Naive thymus-derived CD4-positive, alpha-beta T cell (primary cell): ENCODE results near the gene TRIM59. TPM values are rescaled to one million over a fixed set of nuclear protein-coding genes. Genes with fewer than 3 reads are reported as not detected.

ENCODE experiments used
- ATAC-seq: fragments of 150-1000 bp; cut with Tn5 transposase; 2 replicates; pipeline ENCODE4 v1.10.0; 2021; ENCODE audit warnings: mild to moderate bottlenecking, moderate library complexity
- CTCF ChIA-PET: fragments of 350-600 bp; sonication (Branson Sonifier 250); formaldehyde crosslinking; loops from one replicate; lab custom pipeline; 2021; ENCODE audit warnings: antibody characterized with exemption; lab: Charles Lee
- POLR2A ChIA-PET: fragments of 350-600 bp; sonication (Branson Sonifier 250); formaldehyde crosslinking; loops from one replicate; lab custom pipeline; 2021; ENCODE audit warnings: antibody characterized with exemption, inconsistent platforms; lab: Charles Lee
- DNase-seq, 9 donors: peaks; one replicate each; pipeline versions ENCODE4 v3.0.0 to v3.0.0-alpha.2; 2020 to 2022; ENCODE audit warnings: mixed read lengths in 1 of 9
- H3K27ac ChIP-seq: one replicate; pipeline ENCODE4 v1.7.0; 2013; ENCODE audit warnings: mild to moderate bottlenecking, low read depth, low read length, moderate library complexity
- H3K27me3 ChIP-seq, 2 donors: one replicate each; pipeline ENCODE4 v1.7.0; 2013; ENCODE audit warnings: low read length in 2 of 2, mild to moderate bottlenecking in 2 of 2, moderate library complexity in 2 of 2; ENCODE audit not compliant: control insufficient read depth in 2 of 2, insufficient read depth in 2 of 2
- H3K36me3 ChIP-seq, 3 experiments: 1 replicate in 2 of 3; 2 replicates in 1 of 3; pipeline ENCODE4 v1.7.0; 2013; ENCODE audit warnings: low read length in 3 of 3, mild to moderate bottlenecking in 3 of 3, moderate library complexity in 1 of 3; ENCODE audit not compliant: insufficient read depth in 3 of 3, control insufficient read depth in 2 of 3
- H3K4me1 ChIP-seq, 2 donors: one replicate each; pipeline ENCODE4 v1.7.0; 2013; ENCODE audit warnings: low read length in 2 of 2, mild to moderate bottlenecking in 2 of 2, moderate library complexity in 1 of 2; ENCODE audit not compliant: control insufficient read depth in 2 of 2, insufficient read depth in 2 of 2
- H3K4me3 ChIP-seq: 2 replicates; pipeline ENCODE4 v1.7.0; 2013; ENCODE audit warnings: mild to moderate bottlenecking, low read length
- H3K9me3 ChIP-seq, 3 experiments: 1 replicate in 2 of 3; 2 replicates in 1 of 3; pipeline ENCODE4 v1.7.0; 2013; ENCODE audit warnings: low read length in 3 of 3; ENCODE audit not compliant: control insufficient read depth in 2 of 3
- H3K27ac Mint-ChIP-seq, 9 donors: one replicate each; pipeline ENCODE4 v1.8.0; 2020 to 2022; ENCODE audit warnings: mixed read lengths in 9 of 9, mild to moderate bottlenecking in 8 of 9, moderate library complexity in 5 of 9, inconsistent platforms in 2 of 9
- H3K27me3 Mint-ChIP-seq, 5 donors: one replicate each; pipeline ENCODE4 v1.8.0; 2021 to 2022; ENCODE audit warnings: mixed read lengths in 5 of 5, mild to moderate bottlenecking in 1 of 5
- H3K36me3 Mint-ChIP-seq, 5 donors: one replicate each; pipeline ENCODE4 v1.8.0; 2020 to 2022; ENCODE audit warnings: mixed read lengths in 5 of 5, mild to moderate bottlenecking in 3 of 5, inconsistent platforms in 1 of 5
- H3K4me1 Mint-ChIP-seq, 7 donors: one replicate each; pipeline ENCODE4 v1.8.0; 2020 to 2022; ENCODE audit warnings: mixed read lengths in 7 of 7, mild to moderate bottlenecking in 3 of 7, inconsistent platforms in 1 of 7
- H3K4me3 Mint-ChIP-seq, 10 donors: one replicate each; pipeline ENCODE4 v1.8.0; 2020 to 2022; ENCODE audit warnings: mild to moderate bottlenecking in 10 of 10, mixed read lengths in 10 of 10, moderate library complexity in 6 of 10, inconsistent platforms in 2 of 10
- H3K9me3 Mint-ChIP-seq, 11 donors: one replicate each; pipeline ENCODE4 v1.8.0; 2020 to 2022; ENCODE audit warnings: mixed read lengths in 11 of 11, mild to moderate bottlenecking in 4 of 11, inconsistent platforms in 1 of 11, moderate library complexity in 1 of 11
- intact Hi-C, 2 donors: fragments of 100-400 bp; cut with micrococcal nuclease; formaldehyde crosslinking; loops; one replicate each; pipeline ENCODE4 v1.15.1; 2023
- microRNA-seq: library from miRNA; unstranded; fragments of <30 nt; microRNA quantifications from one replicate; pipeline ENCODE4 v1.2.0, GENCODE V29; 2022; ENCODE audit warnings: borderline microRNAs expressed
- polyA plus RNA-seq, 2 donors: library from polyadenylated mRNA; unstranded; fragments of 300-500 nt; fragmentation: Illumina TruSeq; gene quantifications; one replicate each; pipeline ENCODE4 v1.2.3, GENCODE V29; 2021
- total RNA-seq, 6 experiments: library from RNA in 5 of 6; stranded (reverse) in 5 of 6; gene quantifications; 1 replicate in 5 of 6; 2 replicates in 1 of 6; pipeline ENCODE4 v1.2.3 and lab custom pipeline; 2021 to 2026

TRIM59 gene
- total and polyA plus RNA-seq, 7 experiments from 2014 or later = 9.8 to 49.2 (median 17.5) TPM

DNA sequence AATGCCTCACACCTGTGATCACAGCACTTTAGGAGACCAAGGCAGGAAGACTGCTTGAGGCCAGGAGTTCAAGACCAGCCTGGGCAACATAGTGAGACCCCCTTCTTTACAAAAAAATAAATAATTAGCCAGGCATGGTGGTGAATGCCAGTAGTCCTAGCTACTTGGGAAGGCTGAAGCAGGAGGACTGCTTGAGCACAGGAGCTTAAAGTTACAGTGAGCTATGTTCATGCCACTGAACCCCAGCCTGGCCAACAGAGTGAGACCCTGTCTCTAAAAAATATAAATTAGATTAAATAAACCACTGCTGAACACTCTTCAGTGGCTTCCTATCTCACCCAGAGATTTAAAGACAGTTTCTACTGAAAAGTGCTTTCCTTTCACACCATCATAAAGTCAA is 56.8 kb downstream of the TRIM59 start:
- Mint-ChIP-seq H3K36me3 (peaks cover 0 to 19% (median 7%) of the 10 kb centered on the region in 5 donors), H3K27ac (no peak overlapping the region), H3K4me1 (peaks cover 7 to 28% (median 20%) of the 10 kb centered on the region in 7 donors), H3K9me3 (no peaks in the 10 kb centered on the region), H3K4me3 (no peak overlapping the region), H3K27me3 (no peaks in the 10 kb centered on the region)
- H3K27ac ChIP-seq = no peak overlapping the region
- peaks cover 0 to 2% of the 10 kb centered on the region in 2 donors for H3K4me1 ChIP-seq
- no peak overlapping the region for H3K4me3 ChIP-seq
- ATAC-seq (no peak), DNase-seq (no peak)
- intact Hi-C loops = no loop called here
- H3K36me3 ChIP-seq = no peaks in the 10 kb centered on the region
- ChIA-PET CTCF (no interaction called here), POLR2A (no interaction called here)
- no peaks in the 10 kb centered on the region for H3K27me3 ChIP-seq
- H3K9me3 ChIP-seq = no peaks in the 10 kb centered on the region

DNA sequence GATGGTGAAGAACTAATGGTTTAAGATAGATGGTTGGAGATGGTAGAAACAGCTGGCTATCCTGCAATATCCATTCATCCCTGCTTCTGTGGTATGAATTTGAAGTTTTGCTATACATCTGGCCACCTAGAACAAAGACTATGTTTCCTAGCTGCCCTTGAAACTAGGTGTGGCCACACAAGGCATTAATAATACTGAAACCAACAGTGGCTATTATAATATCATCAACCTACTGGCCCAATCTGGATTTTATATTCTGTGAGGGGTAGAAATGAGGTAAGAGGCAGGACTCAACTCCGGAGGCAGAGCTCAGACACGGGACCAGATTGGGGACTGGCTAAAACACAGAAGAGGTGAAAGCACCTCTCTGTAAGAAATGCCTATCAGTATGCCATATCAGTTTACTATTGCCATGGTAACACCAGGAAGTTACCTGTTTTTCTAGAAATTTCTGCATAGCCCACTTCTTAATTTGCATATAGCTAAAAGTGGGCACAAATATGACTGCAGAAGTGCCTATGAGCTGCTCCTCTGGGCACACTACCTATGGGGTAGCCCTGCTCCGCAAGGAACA is 58.9 kb downstream of the TRIM59 start:
- no peak overlapping the region for H3K4me3 Mint-ChIP-seq
- no peak overlapping the region for H3K27ac Mint-ChIP-seq
- ChIA-PET CTCF (interaction anchor here (0.8 to 1.0 kb wide), 2 partner anchors 10 to 23 kb away, joined by 3 read pairs; no protein-coding TSS in a partner anchor), POLR2A (no interaction called here)
- ATAC-seq (no peak), DNase-seq (no peak)
- Histone ChIP-seq H3K27ac (no peak overlapping the region), H3K4me3 (no peak overlapping the region), H3K4me1 (no peaks in the 10 kb centered on the region), H3K9me3 (no peaks in the 10 kb centered on the region), H3K36me3 (no peaks in the 10 kb centered on the region), H3K27me3 (no peaks in the 10 kb centered on the region)
- no peaks in the 10 kb centered on the region for H3K27me3 Mint-ChIP-seq
- H3K36me3 Mint-ChIP-seq = peaks cover 0 to 26% (median 15%) of the 10 kb centered on the region in 5 donors
- intact Hi-C loops = no loop called here
- no peaks in the 10 kb centered on the region for H3K9me3 Mint-ChIP-seq
- peaks cover 5 to 35% (median 20%) of the 10 kb centered on the region in 7 donors for H3K4me1 Mint-ChIP-seq

Small RNA genes lying within 50 kb of the gene (microRNA-seq; reads per million reads assigned to microRNA genes)
- gene MIR15B (2,460 reads per million, percentile 89 among the genes with 10 or more reads in this experiment), gene MIR16-2 (484 reads per million, percentile 72 among the genes with 10 or more reads in this experiment)

Other genes starting within 250 kb of the TRIM59 start
- under 1 TPM in 1 of 5 experiments, not detected in 4; 0.19 TPM for gene C3orf80, start 224.4 kb downstream of the TRIM59 start, total RNA-seq
- not detected for gene C3orf80, start 224.4 kb downstream of the TRIM59 start, polyA plus RNA-seq
- gene IFT80, start 50.6 kb downstream of the TRIM59 start, total RNA-seq = 10 to 100 TPM; 19.6 to 36.2 (median 30.4) TPM
- 10 to 100 TPM in 1 of 2 donors, 1 to 10 TPM in 1; 6.3 to 10.4 TPM for gene IFT80, start 50.6 kb downstream of the TRIM59 start, polyA plus RNA-seq
- gene SMC4, start 50.1 kb downstream of the TRIM59 start, total RNA-seq = 100 to 1,000 TPM in 1 of 5 experiments, 10 to 100 TPM in 4; 37.4 to 185 (median 47.9) TPM
- 10 to 100 TPM; 30.1 to 36.2 TPM for gene SMC4, start 50.1 kb downstream of the TRIM59 start, polyA plus RNA-seq
- 10 to 100 TPM; 38.3 to 55.4 (median 45.9) TPM for gene KPNA4, start 115.8 kb upstream of the TRIM59 start, total RNA-seq
- 1 to 10 TPM; 5.9 to 8.3 TPM for gene KPNA4, start 115.8 kb upstream of the TRIM59 start, polyA plus RNA-seq
- gene ARL14, start 227.4 kb upstream of the TRIM59 start, total RNA-seq = not detected
- not detected for gene ARL14, start 227.4 kb upstream of the TRIM59 start, polyA plus RNA-seq